GM23338 (cell line): ENCODE results near the gene OOSP4B. TPM values are rescaled to one million over a fixed set of nuclear protein-coding genes. Genes with fewer than 3 reads are reported as not detected.

Experiments used
- ATAC-seq: fragments of 200-7000 bp; cut with Tn5 transposase; 3 replicates; pipeline ENCODE4 v1.9.1; 2020
- DNase-seq: peaks from one replicate; pipeline ENCODE4 v3.0.0-alpha.2; 2015; ENCODE audit warnings: low spot score
- H2AFZ ChIP-seq: fragments of 200-600 bp; sonication (generic); 2 replicates; pipeline ENCODE4 v1.8.0; 2016; ENCODE audit warnings: antibody characterized with exemption, mild to moderate bottlenecking, moderate library complexity
- H3F3A ChIP-seq: fragments of 200-600 bp; sonication (generic); replicated peaks from 2 replicates; pipeline ENCODE4 v1.8.0; 2017; ENCODE audit warnings: antibody characterized with exemption, mixed run types, low read depth
- H3K27ac ChIP-seq: fragments of 200-600 bp; sonication (generic); 2 replicates; pipeline ENCODE4 v1.6.1; 2016; ENCODE audit warnings: low read depth
- H3K27me3 ChIP-seq: fragments of 200-600 bp; sonication (generic); 2 replicates; pipeline ENCODE4 v1.8.0; 2016; ENCODE audit warnings: mild to moderate bottlenecking, mixed run types, moderate library complexity; ENCODE audit not compliant: insufficient read depth
- H3K36me3 ChIP-seq: fragments of 200-600 bp; sonication (generic); 2 replicates; pipeline ENCODE4 v1.8.0; 2016; ENCODE audit warnings: mild to moderate bottlenecking; ENCODE audit not compliant: insufficient read depth
- H3K4me1 ChIP-seq: fragments of 200-600 bp; sonication (generic); 2 replicates; pipeline ENCODE4 v1.8.0; 2016; ENCODE audit warnings: mild to moderate bottlenecking, moderate library complexity; ENCODE audit not compliant: insufficient read depth
- H3K4me2 ChIP-seq: fragments of 200-600 bp; sonication (generic); 2 replicates; pipeline ENCODE4 v1.7.1; 2017; ENCODE audit warnings: mixed run types
- H3K4me3 ChIP-seq: fragments of 200-600 bp; sonication (generic); 2 replicates; pipeline ENCODE4 v1.6.1; 2016; ENCODE audit warnings: mixed run types
- H3K79me2 ChIP-seq: fragments of 200-600 bp; sonication (generic); replicated peaks from 2 replicates; pipeline ENCODE4 v1.8.0; 2017; ENCODE audit warnings: mild to moderate bottlenecking; ENCODE audit not compliant: insufficient read depth
- H3K9me2 ChIP-seq: fragments of 200-600 bp; sonication (generic); 2 replicates; pipeline ENCODE4 v1.8.0; 2017; ENCODE audit not compliant: insufficient read depth
- H4K20me1 ChIP-seq: fragments of 200-600 bp; sonication (generic); replicated peaks from 2 replicates; pipeline ENCODE4 v1.8.0; 2017; ENCODE audit warnings: mild to moderate bottlenecking; ENCODE audit not compliant: insufficient read depth
- H3K27ac Mint-ChIP-seq: 2 replicates; pipeline ENCODE4 v1.8.0; 2020; ENCODE audit warnings: inconsistent platforms, mild to moderate bottlenecking, moderate library complexity, mixed read lengths
- H3K27me3 Mint-ChIP-seq: 3 replicates; pipeline ENCODE4 v1.8.0; 2022; ENCODE audit warnings: low read depth, mild to moderate bottlenecking, moderate library complexity, mixed read lengths, inconsistent platforms; ENCODE audit not compliant: insufficient read depth, poor library complexity
- H3K36me3 Mint-ChIP-seq: 3 replicates; pipeline ENCODE4 v1.8.0; 2021; ENCODE audit warnings: low read depth, mild to moderate bottlenecking, inconsistent platforms, moderate library complexity, mixed read lengths
- H3K4me1 Mint-ChIP-seq: 3 replicates; pipeline ENCODE4 v1.8.0; 2020; ENCODE audit warnings: mild to moderate bottlenecking, inconsistent platforms, mixed read lengths
- H3K4me3 Mint-ChIP-seq: 3 replicates; pipeline ENCODE4 v1.8.0; 2021; ENCODE audit warnings: moderate library complexity, mild to moderate bottlenecking, inconsistent platforms, mixed read lengths
- H3K9me3 Mint-ChIP-seq: 3 replicates; pipeline ENCODE4 v1.8.0; 2020; ENCODE audit warnings: moderate library complexity, mild to moderate bottlenecking, inconsistent platforms, mixed read lengths
- CREB1 ChIP-seq: fragments of 250-450 bp; sonication (Bioruptor Pico); IDR thresholded peaks from 2 replicates; pipeline ENCODE4 v1.5.0; 2020; ENCODE audit warnings: low read depth, mild to moderate bottlenecking, moderate library complexity
- ETS1 ChIP-seq: IDR thresholded peaks from 2 replicates; pipeline ENCODE4 v1.6.1; 2016; ENCODE audit warnings: antibody characterized with exemption
- EZH2 ChIP-seq: fragments of 200-600 bp; sonication (generic); IDR thresholded peaks from one replicate; pipeline ENCODE4 v1.8.0; 2017; ENCODE audit warnings: antibody characterized with exemption, mild to moderate bottlenecking, low read depth; ENCODE audit not compliant: unreplicated experiment
- EZH2phosphoT487 ChIP-seq: fragments of 200-600 bp; sonication (generic); IDR thresholded peaks from one replicate; pipeline ENCODE4 v1.8.1; 2018; ENCODE audit warnings: antibody characterized with exemption; ENCODE audit not compliant: unreplicated experiment
- JUNB ChIP-seq: IDR thresholded peaks from one replicate; pipeline ENCODE4 v1.6.1; 2016; ENCODE audit warnings: antibody characterized with exemption; ENCODE audit not compliant: unreplicated experiment
- NANOG ChIP-seq: IDR thresholded peaks from 2 replicates; pipeline ENCODE4 v1.6.1; 2016; ENCODE audit warnings: antibody characterized with exemption, borderline replicate concordance
- POLR2AphosphoS5 ChIP-seq: IDR thresholded peaks from 2 replicates; pipeline ENCODE4 v1.6.1; 2016; ENCODE audit warnings: antibody characterized with exemption, low read depth
- REST ChIP-seq: IDR thresholded peaks from one replicate; pipeline ENCODE4 v1.6.1; 2018; ENCODE audit warnings: antibody characterized with exemption; ENCODE audit not compliant: unreplicated experiment
- STAT1 ChIP-seq: IDR thresholded peaks from one replicate; pipeline ENCODE4 v1.6.1; 2016; ENCODE audit warnings: antibody characterized with exemption; ENCODE audit not compliant: unreplicated experiment
- ZNF114 ChIP-seq: fragments of 250-450 bp; sonication (Bioruptor Pico); IDR thresholded peaks from 2 replicates; pipeline ENCODE4 v1.5.0; 2020; ENCODE audit warnings: mild to moderate bottlenecking, moderate library complexity
- ZNF331 ChIP-seq: fragments of 250-450 bp; sonication (Bioruptor Pico); IDR thresholded peaks from 2 replicates; pipeline ENCODE4 v1.5.0; 2020; ENCODE audit warnings: low read depth, mild to moderate bottlenecking, moderate library complexity
- ZNF462 ChIP-seq: fragments of 250-450 bp; sonication (Bioruptor Pico); IDR thresholded peaks from 2 replicates; pipeline ENCODE4 v1.5.0; 2020; ENCODE audit warnings: mild to moderate bottlenecking, moderate library complexity
- polyA plus RNA-seq: library from polyadenylated mRNA; unstranded; fragments of >200 nt; fragmentation: Nextera tagmentation; extraction: Ambion mirVana; gene quantifications from 2 replicates; pipeline ENCODE4 v1.2.1, GENCODE V29; 2016
- total RNA-seq: library from RNA; depleted of rRNA; stranded (reverse); fragments of >200 nt; shearing (Covaris generic); gene quantifications from 2 replicates; pipeline ENCODE4 v1.2.3, GENCODE V29; 2014
- TF ChIP-seq, protein P1 (sequence below), 2 experiments: fragments of 200-600 bp in 1 of 2; sonication (generic) in 1 of 2; conservative IDR thresholded peaks; 2 replicates each; pipeline versions ENCODE4 v1.5.1 to v1.6.1; 2016 to 2017; ENCODE audit warnings: antibody characterized with exemption in 2 of 2, low read depth in 2 of 2, mild to moderate bottlenecking in 2 of 2, moderate library complexity in 1 of 2

OOSP4B gene
- total and polyA plus RNA-seq, 2 experiments from 2014 or later: not detected

- Mint-ChIP-seq H3K4me1 (peaks cover 7% of the 10 kb centered on the region; the same call in 2 of the 3 replicates), H3K27ac (no peak overlapping the region)
These were observed 11.6 kb upstream of the OOSP4B start for GRCh38 chr11:60005360-60005759.

More at GRCh38 chr11:60005360-60005759, 11.6 kb upstream of the OOSP4B start:
- H3K9me2 ChIP-seq: peaks cover 4% of the 10 kb centered on the region; the same call in 1 of the 2 replicates
- TF ChIP-seq ETS1 (no peak), CREB1 (CRISPR knock-in tag) (no peak), ZNF462 (no peak), STAT1 (no peak), EZH2phosphoT487 (no peak), ZNF114 (CRISPR knock-in tag) (no peak), ZNF331 (no peak), EZH2 (no peak), POLR2AphosphoS5 (no peak), JUNB (no peak), NANOG (no peak), REST (no peak)
- TF ChIP-seq, protein P1, sequence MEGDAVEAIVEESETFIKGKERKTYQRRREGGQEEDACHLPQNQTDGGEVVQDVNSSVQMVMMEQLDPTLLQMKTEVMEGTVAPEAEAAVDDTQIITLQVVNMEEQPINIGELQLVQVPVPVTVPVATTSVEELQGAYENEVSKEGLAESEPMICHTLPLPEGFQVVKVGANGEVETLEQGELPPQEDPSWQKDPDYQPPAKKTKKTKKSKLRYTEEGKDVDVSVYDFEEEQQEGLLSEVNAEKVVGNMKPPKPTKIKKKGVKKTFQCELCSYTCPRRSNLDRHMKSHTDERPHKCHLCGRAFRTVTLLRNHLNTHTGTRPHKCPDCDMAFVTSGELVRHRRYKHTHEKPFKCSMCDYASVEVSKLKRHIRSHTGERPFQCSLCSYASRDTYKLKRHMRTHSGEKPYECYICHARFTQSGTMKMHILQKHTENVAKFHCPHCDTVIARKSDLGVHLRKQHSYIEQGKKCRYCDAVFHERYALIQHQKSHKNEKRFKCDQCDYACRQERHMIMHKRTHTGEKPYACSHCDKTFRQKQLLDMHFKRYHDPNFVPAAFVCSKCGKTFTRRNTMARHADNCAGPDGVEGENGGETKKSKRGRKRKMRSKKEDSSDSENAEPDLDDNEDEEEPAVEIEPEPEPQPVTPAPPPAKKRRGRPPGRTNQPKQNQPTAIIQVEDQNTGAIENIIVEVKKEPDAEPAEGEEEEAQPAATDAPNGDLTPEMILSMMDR (conservative IDR thresholded peaks at IDR 0.05; ENCODE audit: low read depth in 2 of 2): no peak
- no peaks in the 10 kb centered on the region for H4K20me1 ChIP-seq
- H3K4me1 ChIP-seq: no peaks in the 10 kb centered on the region
- no peaks in the 10 kb centered on the region for H3K79me2 ChIP-seq
- no peak overlapping the region for H3K4me2 ChIP-seq
- H3K4me3 ChIP-seq: no peak overlapping the region
- no peaks in the 10 kb centered on the region for H3K27me3 Mint-ChIP-seq
- no peak overlapping the region for H2AFZ ChIP-seq
- no peaks in the 10 kb centered on the region for H3K27me3 ChIP-seq
- H3K36me3 Mint-ChIP-seq: no peaks in the 10 kb centered on the region
- no peak overlapping the region for H3K27ac ChIP-seq
- H3K36me3 ChIP-seq: no peaks in the 10 kb centered on the region
- H3F3A ChIP-seq: no peaks in the 10 kb centered on the region
- H3K9me3 Mint-ChIP-seq: no peaks in the 10 kb centered on the region
- ATAC-seq (no peak), DNase-seq (no peak)
- no peak overlapping the region for H3K4me3 Mint-ChIP-seq
